Heart right ventricle (tissue), 16 donors: ENCODE results near the gene OIP5. TPM values are rescaled to one million over a fixed set of nuclear protein-coding genes. Genes with fewer than 3 reads are reported as not detected.

Experiments used
- ATAC-seq, 8 donors: fragments of 200-7000 bp; cut with Tn5 transposase; one replicate each; pipeline ENCODE4 v1.9.1; 2020; ENCODE audit warnings: mild to moderate bottlenecking in 8 of 8, moderate library complexity in 8 of 8, moderate number of reproducible peaks in 1 of 8
- DNase-seq, 2 donors: peaks; one replicate each; pipeline ENCODE4 v3.0.0-alpha.2; 2020
- H3K27ac ChIP-seq, 10 donors: fragments of 200-600 bp; sonication (generic) in 2 of 10; one replicate each; pipeline versions ENCODE4 v1.5.0 to v1.8.0; 2020 to 2022; ENCODE audit warnings: mild to moderate bottlenecking in 3 of 10
- H3K27me3 ChIP-seq, 7 donors: fragments of 200-600 bp; one replicate each; pipeline ENCODE4 v1.8.0; 2021 to 2022; ENCODE audit warnings: mild to moderate bottlenecking in 2 of 7
- H3K36me3 ChIP-seq, 9 donors: fragments of 200-600 bp; sonication (generic) in 1 of 9; one replicate each; pipeline versions ENCODE4 v1.5.0 to v1.8.0; 2020 to 2022; ENCODE audit warnings: mild to moderate bottlenecking in 2 of 9
- H3K4me1 ChIP-seq, 9 donors: fragments of 200-600 bp; sonication (generic) in 1 of 9; one replicate each; pipeline versions ENCODE4 v1.5.0 to v1.8.0; 2020 to 2022; ENCODE audit warnings: mild to moderate bottlenecking in 4 of 9
- H3K4me3 ChIP-seq, 10 donors: fragments of 200-600 bp; sonication (generic) in 2 of 10; one replicate each; pipeline versions ENCODE4 v1.5.0 to v1.8.0; 2020 to 2022; ENCODE audit warnings: mild to moderate bottlenecking in 7 of 10, moderate library complexity in 2 of 10
- H3K9me3 ChIP-seq, 11 donors: fragments of 200-600 bp in 10 of 11; sonication (generic) in 2 of 11; one replicate each; pipeline versions ENCODE4 v1.5.0 to v1.8.0; 2013 to 2022; ENCODE audit warnings: mild to moderate bottlenecking in 2 of 11, control low read depth in 1 of 11, moderate library complexity in 1 of 11
- CTCF ChIP-seq, 9 donors: fragments of 200-600 bp; sonication (generic) in 2 of 9; IDR thresholded peaks; one replicate each; pipeline versions ENCODE4 v1.5.0 to v1.8.0; 2021 to 2022; ENCODE audit warnings: antibody characterized with exemption in 9 of 9, mild to moderate bottlenecking in 5 of 9, moderate library complexity in 1 of 9
- WGBS, 2 donors: extraction: QIAGEN DNeasy Blood & Tissue Kit; methylation state at CpG; one replicate each; pipeline ENCODE4 v1.1.7; 2013; ENCODE audit warnings: inconsistent platforms in 1 of 2; 5-methylcytosine and 5-hydroxymethylcytosine counted together
- intact Hi-C, 10 donors: fragments of 100-400 bp; cut with DNase I; formaldehyde crosslinking; loops; one replicate each; pipeline versions ENCODE4 v1.11.1 to v1.14.2; 2022
- polyA plus RNA-seq, 2 donors: library from polyadenylated mRNA; stranded (reverse); fragments of 200-250 nt; gene quantifications; one replicate each; pipeline ENCODE4 v1.2.3, GENCODE V29; 2013
- total RNA-seq, 10 donors: library from RNA; stranded (reverse); fragmentation: NEBNext Ultra II Directional in 3 of 10; extraction: Animal tissue kit (Norgen Biotek cat#: 25700) in 3 of 10; gene quantifications; one replicate each; pipeline versions ENCODE4 v1.2.1 to v1.2.4, GENCODE V29; 2021 to 2023
- donor health status: Arrhythmogenic right ventricular cardiomyopathy.
- donor health status: ischemic (EF 13 %, LVEDD 7.1; RV severe dilation, severe dysfunction).
- donor health status: healthy with polysubstance abuse.
- donor health status: DM: no; HTN: yes; CAD: no.
- donor health status: DM: no; HTN: no; CAD: no.
- donor health status: ischemic (EF 25% LVEDD 6.9; RV normal size, moderate dysfunction).
- donor health status: ischemic (EF 25% LVEDD 5.7; RV mildly dilated, moderate dysfunction).
- donor health status: healthy.
- donor health status: DM: yes; HTN: yes; CAD: no.
- donor health status: Ischemic cardiomyopathy.
- donor health status: ischemic (EF 35%, LVEDD 5.7; RV mildly dilated, moderate dysfunction).
- donor health status: nonischemic (EF 11% LVEDD 7.7; RV severe dilation, severe dysfunction).
- donor health status: DM: yes; HTN: yes; CAD: no.
- donor health status: PGD.
- donor health status: ischemic (EF 29% LVEDD 5.4; RV normal size, mild dysfunction).
- donor health status: nonischemic (EF 23%, LVEDD 6.1; RV moderate dilation, normal function).

Gene OIP5
- total and polyA plus RNA-seq, 12 donors, result 0.18 to 1.0 (median 0.28) TPM; not detected in 6

GRCh38 chr15:41350057-41350717 lies 17.8 kb upstream of the OIP5 start:
- Histone ChIP-seq H3K9me3 (no peaks in the 10 kb centered on the region), H3K4me1 (no peaks in the 10 kb centered on the region), H3K27ac (no peak overlapping the region), H3K4me3 (no peak overlapping the region), H3K36me3 (peaks cover 0 to 85% (median 0%) of the 10 kb centered on the region in 9 donors), H3K27me3 (no peaks in the 10 kb centered on the region)
- intact Hi-C loops, result no loop called here
- no peak for TF ChIP-seq CTCF (IDR thresholded peaks at IDR 0.05)
- WGBS, 2 donors, result 81 to 84% methylated on average over 10 of the region's 10 CpGs
- no peak for ATAC-seq
- DNase-seq, result no peak

- no peak for TF ChIP-seq CTCF (IDR thresholded peaks at IDR 0.05)
- Histone ChIP-seq H3K36me3 (peaks cover 0 to 85% (median 0%) of the 10 kb centered on the region in 9 donors), H3K27ac (no peak overlapping the region), H3K4me1 (no peaks in the 10 kb centered on the region), H3K9me3 (no peaks in the 10 kb centered on the region), H3K27me3 (no peaks in the 10 kb centered on the region), H3K4me3 (no peak overlapping the region)
- ATAC-seq, result peak in 3 of 8 donors; percentile 24 to 61 (median 25)
- DNase-seq, result no peak
- intact Hi-C loops, result no loop called here
- WGBS, 2 donors, result 74 to 84% methylated on average over 5 of the region's 5 CpGs
Observed at GRCh38 chr15:41347236-41347635, 14.8 kb upstream of the OIP5 start.

- Histone ChIP-seq H3K4me3 (no peak overlapping the region), H3K36me3 (peaks cover 0 to 61% (median 0%) of the 10 kb centered on the region in 9 donors)
- WGBS, 2 donors, result 87 to 93% methylated on average over 4 of the region's 4 CpGs
Observed at GRCh38 chr15:41341519-41341918, 9.1 kb upstream of the OIP5 start.

GRCh38 chr15:41340189-41340695 lies 7.9 kb upstream of the OIP5 start:
- TF ChIP-seq CTCF (IDR thresholded peaks at IDR 0.05), result no peak
- Histone ChIP-seq H3K27me3 (no peaks in the 10 kb centered on the region), H3K36me3 (peaks cover 0 to 50% (median 0%) of the 10 kb centered on the region in 9 donors), H3K4me1 (peaks cover 0 to 12% (median 0%) of the 10 kb centered on the region in 9 donors), H3K9me3 (no peaks in the 10 kb centered on the region), H3K4me3 (no peak overlapping the region), H3K27ac (no peak overlapping the region)
- ATAC-seq, result no peak
- no peak for DNase-seq
- intact Hi-C loops, result no loop called here
- WGBS, 2 donors, result 91 to 96% methylated on average over 5 of the region's 5 CpGs

More at GRCh38 chr15:41341519-41341918, 9.1 kb upstream of the OIP5 start:
- Histone ChIP-seq H3K27me3 (no peaks in the 10 kb centered on the region), H3K27ac (no peak overlapping the region), H3K4me1 (peaks cover 0 to 5% (median 0%) of the 10 kb centered on the region in 9 donors), H3K9me3 (no peaks in the 10 kb centered on the region)
- DNase-seq, result no peak
- intact Hi-C loops, result no loop called here
- no peak for TF ChIP-seq CTCF (IDR thresholded peaks at IDR 0.05)
- ATAC-seq, result no peak
